Body of pancreas (tissue), 4 donors: Measurements from ENCODE around the gene PALM. TPM values are rescaled to one million over a fixed set of nuclear protein-coding genes. Genes with fewer than 3 reads are reported as not detected.

Experiments
- ATAC-seq: fragments of 150-250 bp; one replicate; pipeline ENCODE4 v1.9.1; 2016
- DNase-seq, 4 donors: peaks; one replicate each; pipeline ENCODE4 v3.0.0-alpha.2; 2019
- H3K27ac ChIP-seq, 4 donors: fragments of 200-600 bp; sonication (generic); 1 replicate in 3 of 4; 2 replicates in 1 of 4; pipeline versions ENCODE4 v1.5.1 to v1.6.1; 2016 to 2019; ENCODE audit warnings: mild to moderate bottlenecking in 1 of 4, mixed read lengths in 1 of 4, moderate library complexity in 1 of 4
- H3K27me3 ChIP-seq, 2 donors: fragments of 200-600 bp; sonication (generic); one replicate each; pipeline ENCODE4 v1.6.0; 2016; ENCODE audit warnings: mild to moderate bottlenecking in 1 of 2
- H3K36me3 ChIP-seq, 2 donors: fragments of 200-600 bp; sonication (generic); replicated peaks in 1 of 2; 2 replicates each; pipeline ENCODE4 v1.5.1; 2016; ENCODE audit warnings: low read depth in 2 of 2; ENCODE audit not compliant: insufficient read depth in 1 of 2
- H3K4me1 ChIP-seq: fragments of 200-600 bp; sonication (generic); one replicate; pipeline ENCODE4 v1.6.0; 2016
- H3K4me3 ChIP-seq, 2 donors: fragments of 200-600 bp; sonication (generic); 1 replicate in 1 of 2; 2 replicates in 1 of 2; pipeline ENCODE4 v1.5.1; 2016 to 2019
- H3K9me3 ChIP-seq, 3 donors: fragments of 200-600 bp; sonication (generic); 1 replicate in 2 of 3; 2 replicates in 1 of 3; pipeline ENCODE4 v1.5.1; 2016
- POLR2A ChIP-seq, 3 donors: fragments of 450-650 bp; IDR thresholded peaks; one replicate each; pipeline ENCODE4 v1.6.1; 2016; ENCODE audit warnings: antibody characterized with exemption in 3 of 3, mild to moderate bottlenecking in 2 of 3
- WGBS, 2 donors: methylation state at CpG; one replicate each; pipeline ENCODE4 v1.1.5; 2017; 5-methylcytosine and 5-hydroxymethylcytosine counted together
- intact Hi-C: fragments of 100-400 bp; cut with DNase I; formaldehyde crosslinking; loops from one replicate; pipeline ENCODE4 v1.15.1; 2023
- total RNA-seq, 2 donors: library from RNA; depleted of rRNA; stranded (reverse); fragments of >200 nt; gene quantifications; one replicate each; pipeline ENCODE4 v1.1.0, GENCODE V29; 2016
- TF ChIP-seq, protein P1 (sequence below), 7 experiments: fragments of 450-650 bp in 4 of 7; fragments of 200-600 bp in 3 of 7; sonication (generic) in 3 of 7; IDR thresholded peaks; one replicate each; pipeline ENCODE4 v1.5.1; 2016 to 2019; ENCODE audit warnings: antibody characterized with exemption in 7 of 7

PALM gene
- total RNA-seq, 2 donors from 2014 or later = 14.8 to 32.6 TPM

DNA sequence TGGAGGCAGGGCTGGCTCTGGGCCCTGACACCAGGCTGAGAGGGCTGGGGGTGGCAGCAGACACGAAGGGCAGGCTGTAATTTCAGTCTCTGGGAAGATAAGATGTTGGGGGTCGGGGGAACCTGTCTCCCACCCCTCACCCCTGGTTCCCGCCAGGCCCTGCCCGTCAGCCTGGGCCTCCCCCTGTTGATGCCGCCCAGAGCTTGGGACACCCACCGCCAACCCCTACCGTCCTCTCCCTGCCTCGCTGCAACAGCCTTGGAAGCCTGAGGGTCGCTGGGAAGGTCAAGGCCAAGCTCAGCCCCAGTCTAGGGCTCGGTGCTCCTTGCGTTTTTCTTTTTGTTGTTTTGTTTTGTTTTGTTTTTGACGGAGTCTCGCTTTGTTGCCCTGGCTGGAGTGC lies 14.5 kb downstream of the PALM start:
- Histone ChIP-seq H3K4me3 (no peak overlapping the region), H3K4me1 (peaks cover 11% of the 10 kb centered on the region), H3K27ac (no peak overlapping the region), H3K27me3 (peaks cover 0 to 7% of the 10 kb centered on the region in 2 donors), H3K9me3 (no peaks in the 10 kb centered on the region), H3K36me3 (no peaks in the 10 kb centered on the region)
- no peak for ATAC-seq
- no peak for DNase-seq
- no peak for TF ChIP-seq POLR2A (IDR thresholded peaks at IDR 0.05)
- TF ChIP-seq, protein P1, sequence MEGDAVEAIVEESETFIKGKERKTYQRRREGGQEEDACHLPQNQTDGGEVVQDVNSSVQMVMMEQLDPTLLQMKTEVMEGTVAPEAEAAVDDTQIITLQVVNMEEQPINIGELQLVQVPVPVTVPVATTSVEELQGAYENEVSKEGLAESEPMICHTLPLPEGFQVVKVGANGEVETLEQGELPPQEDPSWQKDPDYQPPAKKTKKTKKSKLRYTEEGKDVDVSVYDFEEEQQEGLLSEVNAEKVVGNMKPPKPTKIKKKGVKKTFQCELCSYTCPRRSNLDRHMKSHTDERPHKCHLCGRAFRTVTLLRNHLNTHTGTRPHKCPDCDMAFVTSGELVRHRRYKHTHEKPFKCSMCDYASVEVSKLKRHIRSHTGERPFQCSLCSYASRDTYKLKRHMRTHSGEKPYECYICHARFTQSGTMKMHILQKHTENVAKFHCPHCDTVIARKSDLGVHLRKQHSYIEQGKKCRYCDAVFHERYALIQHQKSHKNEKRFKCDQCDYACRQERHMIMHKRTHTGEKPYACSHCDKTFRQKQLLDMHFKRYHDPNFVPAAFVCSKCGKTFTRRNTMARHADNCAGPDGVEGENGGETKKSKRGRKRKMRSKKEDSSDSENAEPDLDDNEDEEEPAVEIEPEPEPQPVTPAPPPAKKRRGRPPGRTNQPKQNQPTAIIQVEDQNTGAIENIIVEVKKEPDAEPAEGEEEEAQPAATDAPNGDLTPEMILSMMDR (IDR thresholded peaks at IDR 0.05) = no peak
- intact Hi-C loops = no loop called here
- 70 to 71% methylated on average over 11 to 13 of the region's 13 CpGs for WGBS, 2 donors

DNA sequence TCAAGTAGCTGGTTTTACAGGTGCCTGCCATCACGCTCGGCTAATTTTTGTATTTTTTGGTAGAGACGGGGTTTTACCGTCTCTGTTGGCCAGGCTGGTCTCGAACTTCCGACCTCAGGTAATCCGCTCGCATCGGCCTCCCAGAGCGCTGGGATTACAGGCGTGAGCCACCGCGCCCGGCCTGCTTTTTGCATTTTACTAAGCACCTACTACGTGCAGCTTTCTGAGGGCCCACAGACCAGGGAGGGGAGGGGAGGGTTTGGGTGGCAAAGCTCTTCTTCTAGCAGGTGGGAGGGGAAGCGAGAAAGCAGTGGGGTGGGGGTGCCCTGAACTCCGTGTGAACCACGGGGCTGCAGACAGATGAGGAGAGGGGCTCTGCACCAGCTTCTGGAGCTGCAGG lies 15.0 kb downstream of the PALM start:
- Histone ChIP-seq H3K4me3 (no peak overlapping the region), H3K9me3 (no peaks in the 10 kb centered on the region), H3K27ac (no peak overlapping the region), H3K4me1 (peaks cover 11% of the 10 kb centered on the region), H3K27me3 (peaks cover 0 to 7% of the 10 kb centered on the region in 2 donors), H3K36me3 (no peaks in the 10 kb centered on the region)
- 77 to 83% methylated on average over 16 to 18 of the region's 18 CpGs for WGBS, 2 donors
- no peak for TF ChIP-seq POLR2A (IDR thresholded peaks at IDR 0.05)
- TF ChIP-seq, protein P1 (IDR thresholded peaks at IDR 0.05) = no peak
- intact Hi-C loops = no loop called here
- DNase-seq (no peak), ATAC-seq (no peak)

DNA sequence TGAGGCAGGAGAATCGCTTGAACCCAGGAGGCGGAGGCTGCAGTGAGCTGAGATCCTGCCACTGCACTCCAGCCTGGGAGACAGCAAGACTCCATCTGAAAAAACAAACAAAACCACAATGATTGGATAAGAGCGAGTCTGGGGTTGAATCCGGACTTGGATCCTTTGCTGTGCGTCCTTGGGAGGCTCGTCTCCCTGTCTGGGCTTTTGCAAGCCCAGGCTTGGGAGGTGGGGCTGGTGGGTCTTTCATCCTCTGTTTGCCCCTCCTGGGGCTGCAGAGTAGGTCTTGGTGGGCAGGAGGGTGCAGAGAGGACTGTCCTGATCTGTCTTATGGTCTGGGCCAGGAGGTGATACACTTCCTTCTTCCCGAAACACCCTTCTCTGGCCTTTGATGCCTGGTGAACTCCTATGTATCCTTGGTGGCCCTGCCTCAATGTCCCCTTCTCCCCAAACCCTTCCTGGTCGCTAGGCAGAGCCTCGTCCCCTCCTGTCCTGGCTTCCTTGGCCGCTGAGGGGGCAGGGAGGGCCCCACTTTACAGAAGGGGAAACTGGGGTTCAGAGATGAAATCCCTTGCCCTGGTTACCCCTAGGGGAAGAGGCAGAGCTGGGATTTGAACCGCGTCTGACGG lies 16.8 kb downstream of the PALM start:
- Histone ChIP-seq H3K4me3 (no peak overlapping the region), H3K36me3 (no peaks in the 10 kb centered on the region), H3K27ac (no peak overlapping the region), H3K27me3 (peaks cover 0 to 7% of the 10 kb centered on the region in 2 donors), H3K4me1 (no peaks in the 10 kb centered on the region), H3K9me3 (no peaks in the 10 kb centered on the region)
- no peak for ATAC-seq
- intact Hi-C loops = no loop called here
- WGBS, 2 donors = 63 to 66% methylated on average over 4 to 8 of the region's 13 CpGs
- TF ChIP-seq, protein P1 (IDR thresholded peaks at IDR 0.05) = no peak
- TF ChIP-seq POLR2A (IDR thresholded peaks at IDR 0.05) = no peak
- no peak for DNase-seq

DNA sequence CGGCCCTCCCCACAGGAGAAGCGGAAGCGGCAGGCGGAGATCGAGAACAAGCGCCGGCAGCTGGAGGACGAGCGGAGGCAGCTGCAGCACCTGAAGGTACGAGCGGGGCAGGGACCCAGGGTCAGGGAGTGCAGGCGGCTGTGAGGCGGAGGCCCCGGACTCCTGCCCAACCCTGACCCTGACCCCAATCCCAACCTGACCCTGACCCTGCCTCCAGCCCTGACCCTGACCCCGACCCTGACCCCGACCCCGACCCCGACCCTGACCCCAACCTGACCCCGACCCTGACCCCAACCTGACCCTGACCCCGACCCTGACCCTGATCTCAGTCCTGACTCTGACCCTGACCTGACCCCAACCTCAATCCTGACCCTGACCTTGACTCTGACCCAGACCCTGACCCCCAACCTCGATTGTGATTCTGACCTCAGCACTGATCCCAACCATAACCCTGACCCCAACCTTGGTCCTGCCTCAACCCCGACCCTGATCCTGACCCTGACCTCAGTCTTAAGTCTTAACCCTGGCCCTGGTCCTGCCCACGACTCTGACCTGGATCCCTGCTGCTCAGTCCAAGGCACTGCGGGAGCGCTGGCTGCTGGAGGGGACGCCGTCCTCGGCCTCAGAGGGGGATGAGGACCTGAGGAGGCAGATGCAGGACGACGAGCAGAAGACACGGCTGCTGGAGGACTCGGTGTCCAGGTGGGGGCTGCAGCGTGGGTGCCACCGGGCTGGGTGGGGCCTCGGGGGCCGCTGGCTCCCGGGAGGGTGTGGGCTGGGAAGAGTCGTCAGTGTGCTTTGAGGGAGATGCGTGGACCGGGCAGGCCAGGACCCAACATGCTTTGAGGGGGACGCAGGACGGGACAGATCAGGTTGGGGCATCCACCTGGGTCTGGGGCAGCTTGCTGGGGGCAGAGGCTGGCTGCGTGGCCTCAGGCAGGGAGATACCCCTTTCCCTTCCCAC lies 18.5 kb downstream of the PALM start:
- Histone ChIP-seq H3K4me1 (no peaks in the 10 kb centered on the region), H3K36me3 (no peaks in the 10 kb centered on the region), H3K9me3 (no peaks in the 10 kb centered on the region), H3K27ac (peak overlapping the region in 2 of 4 donors; percentile 49 to 55), H3K27me3 (peaks cover 0 to 7% of the 10 kb centered on the region in 2 donors), H3K4me3 (no peak overlapping the region)
- WGBS, 2 donors = 73 to 78% methylated on average over 31 to 33 of the region's 43 CpGs
- DNase-seq (no peak), ATAC-seq (peak; percentile 15)
- no peak for TF ChIP-seq POLR2A (IDR thresholded peaks at IDR 0.05)
- TF ChIP-seq, protein P1 (IDR thresholded peaks at IDR 0.05) = no peak
- intact Hi-C loops = no loop called here
